Kasumi-1 (cell line): ENCODE data around the gene TECR.
"Not testable (repeated sequence)": the region's sequence is repeated elsewhere in the genome, so short reads cannot be mapped to it uniquely, and the experiment has no call there.

Experiments used
- DNase-seq, 2 experiments: peaks; one replicate each; lab custom pipeline; 2025; lab: John Stamatoyannopoulos, UW

TECR gene

GRCh38 chr19:14561249-14561648, 31.9 kb downstream of the TECR start:
- no peak for DNase-seq

- DNase-seq = no peak
These were observed 32.5 kb downstream of the TECR start for GRCh38 chr19:14561847-14562351.

- no peak for DNase-seq
These were observed 33.5 kb downstream of the TECR start for GRCh38 chr19:14562660-14563589.

- no peak for DNase-seq
These were observed 34.2 kb downstream of the TECR start for GRCh38 chr19:14563590-14563926.

GRCh38 chr19:14563989-14564651, 34.7 kb downstream of the TECR start:
- no peak for DNase-seq

- DNase-seq = not testable (repeated sequence)
These were observed 35.4 kb downstream of the TECR start for GRCh38 chr19:14564652-14565297.

GRCh38 chr19:14565298-14565679, 35.9 kb downstream of the TECR start:
- no peak for DNase-seq

GRCh38 chr19:14565765-14566711, 36.6 kb downstream of the TECR start:
- no peak for DNase-seq

GRCh38 chr19:14566712-14567077, 37.3 kb downstream of the TECR start:
- DNase-seq = no peak

- DNase-seq = no peak
These were observed 37.7 kb downstream of the TECR start for GRCh38 chr19:14567079-14567478.

- DNase-seq = no peak
These were observed 41.6 kb downstream of the TECR start for GRCh38 chr19:14570864-14571527.

GRCh38 chr19:14571695-14572490, 42.5 kb downstream of the TECR start, which contains the start of gene NDUFB7:
NDUFB7 (minus strand) TSS chr19:14572066; CDS start chr19:14572000, 66 bp downstream.
- peak; percentile 93 to 94 for DNase-seq

GRCh38 chr19:14575428-14575980, 46.1 kb downstream of the TECR start:
- no peak for DNase-seq

- DNase-seq = no peak
These were observed 47.0 kb downstream of the TECR start for GRCh38 chr19:14576363-14576762.

GRCh38 chr19:14577264-14577663, 47.9 kb downstream of the TECR start:
- no peak for DNase-seq

- no peak for DNase-seq
These were observed 48.6 kb downstream of the TECR start for GRCh38 chr19:14577885-14578427.

GRCh38 chr19:14580623-14581237, 51.3 kb downstream of the TECR start:
- no peak for DNase-seq

- no peak for DNase-seq
These were observed 53.5 kb downstream of the TECR start, which contains the start of gene CLEC17A for GRCh38 chr19:14582894-14583340. CLEC17A (plus strand) TSS chr19:14583084; CDS start chr19:14583161, 77 bp downstream.

- DNase-seq = not testable (repeated sequence)
These were observed 55.0 kb downstream of the TECR start for GRCh38 chr19:14584372-14584771.
